GM19397 (cell line): ENCODE results near the gene SDK1.

ENCODE experiments used
- ATAC-seq: cut with Tn5 transposase; IDR thresholded peaks from one replicate; pipeline ENCODE4 v1.9.1; 2021; ENCODE audit warnings: mild to moderate bottlenecking, moderate library complexity; ENCODE audit not compliant: unreplicated experiment

The SDK1 gene

GRCh38 chr7:3639253-3639652, 338.2 kb downstream of the SDK1 start:
- ATAC-seq: no peak

- no peak for ATAC-seq
These were observed 340.5 kb downstream of the SDK1 start for GRCh38 chr7:3641582-3641981.

- no peak for ATAC-seq
These were observed 342.0 kb downstream of the SDK1 start for GRCh38 chr7:3643091-3643490.

- no peak for ATAC-seq
These were observed 347.2 kb downstream of the SDK1 start for GRCh38 chr7:3648276-3648675.

GRCh38 chr7:3649250-3649649, 348.2 kb downstream of the SDK1 start:
- ATAC-seq: no peak

- ATAC-seq: no peak
These were observed 348.8 kb downstream of the SDK1 start for GRCh38 chr7:3649678-3650440.

- no peak for ATAC-seq
These were observed 349.8 kb downstream of the SDK1 start for GRCh38 chr7:3650844-3651243.

GRCh38 chr7:3655635-3656034, 354.6 kb downstream of the SDK1 start:
- no peak for ATAC-seq

GRCh38 chr7:3657206-3657605, 356.2 kb downstream of the SDK1 start:
- ATAC-seq: no peak

GRCh38 chr7:3668743-3669142, 367.7 kb downstream of the SDK1 start:
- no peak for ATAC-seq

- ATAC-seq: no peak
These were observed 369.8 kb downstream of the SDK1 start for GRCh38 chr7:3670898-3671297.

- no peak for ATAC-seq
These were observed 372.5 kb downstream of the SDK1 start for GRCh38 chr7:3673524-3673923.

GRCh38 chr7:3678314-3678810, 377.3 kb downstream of the SDK1 start:
- ATAC-seq: no peak

GRCh38 chr7:3682028-3682710, 381.1 kb downstream of the SDK1 start:
- ATAC-seq: no peak

- ATAC-seq: no peak
These were observed 382.8 kb downstream of the SDK1 start for GRCh38 chr7:3683546-3684539.

- no peak for ATAC-seq
These were observed 387.0 kb downstream of the SDK1 start for GRCh38 chr7:3688071-3688470.

- no peak for ATAC-seq
These were observed 387.8 kb downstream of the SDK1 start for GRCh38 chr7:3688842-3689241.

- no peak for ATAC-seq
These were observed 390.6 kb downstream of the SDK1 start for GRCh38 chr7:3691478-3692158.

GRCh38 chr7:3695602-3696001, 394.6 kb downstream of the SDK1 start:
- no peak for ATAC-seq

- ATAC-seq: no peak
These were observed 395.1 kb downstream of the SDK1 start for GRCh38 chr7:3696113-3696512.

GRCh38 chr7:3697472-3697871, 396.4 kb downstream of the SDK1 start:
- ATAC-seq: no peak
